GM10248 (cell line): Measurements from ENCODE around the gene CCHCR1.
"Not testable (repeated sequence)": the region's sequence is repeated elsewhere in the genome, so short reads cannot be mapped to it uniquely, and the experiment has no call there.

Experiments used
- CTCF ChIA-PET: fragments of 300-600 bp; sonication (Branson Sonifier 250); formaldehyde crosslinking; extraction: SDS; loops from one replicate; lab custom pipeline; 2021; ENCODE audit warnings: antibody characterized with exemption; lab: Yijun Ruan, JAX
- POLR2A ChIA-PET: fragments of 350-650 bp; sonication (Branson Sonifier 250); formaldehyde crosslinking; extraction: SDS; loops from one replicate; lab custom pipeline; 2020; ENCODE audit warnings: antibody characterized with exemption; lab: Yijun Ruan, JAX
- DNase-seq: peaks from one replicate; pipeline ENCODE4 v3.0.0; 2012; ENCODE audit errors: extremely low spot score
- TF ChIP-seq, protein P1 (sequence below): IDR thresholded peaks from 2 replicates; pipeline ENCODE4 v1.5.1; 2012; ENCODE audit warnings: mild to moderate bottlenecking, low read depth; ENCODE audit errors: extremely low read depth, missing control alignments, control extremely low read depth

The CCHCR1 gene

GRCh38 chr6:31197559-31198305, 40.1 kb upstream of the CCHCR1 start:
- TF ChIP-seq, protein P1, sequence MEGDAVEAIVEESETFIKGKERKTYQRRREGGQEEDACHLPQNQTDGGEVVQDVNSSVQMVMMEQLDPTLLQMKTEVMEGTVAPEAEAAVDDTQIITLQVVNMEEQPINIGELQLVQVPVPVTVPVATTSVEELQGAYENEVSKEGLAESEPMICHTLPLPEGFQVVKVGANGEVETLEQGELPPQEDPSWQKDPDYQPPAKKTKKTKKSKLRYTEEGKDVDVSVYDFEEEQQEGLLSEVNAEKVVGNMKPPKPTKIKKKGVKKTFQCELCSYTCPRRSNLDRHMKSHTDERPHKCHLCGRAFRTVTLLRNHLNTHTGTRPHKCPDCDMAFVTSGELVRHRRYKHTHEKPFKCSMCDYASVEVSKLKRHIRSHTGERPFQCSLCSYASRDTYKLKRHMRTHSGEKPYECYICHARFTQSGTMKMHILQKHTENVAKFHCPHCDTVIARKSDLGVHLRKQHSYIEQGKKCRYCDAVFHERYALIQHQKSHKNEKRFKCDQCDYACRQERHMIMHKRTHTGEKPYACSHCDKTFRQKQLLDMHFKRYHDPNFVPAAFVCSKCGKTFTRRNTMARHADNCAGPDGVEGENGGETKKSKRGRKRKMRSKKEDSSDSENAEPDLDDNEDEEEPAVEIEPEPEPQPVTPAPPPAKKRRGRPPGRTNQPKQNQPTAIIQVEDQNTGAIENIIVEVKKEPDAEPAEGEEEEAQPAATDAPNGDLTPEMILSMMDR = no peak
- DNase-seq = peak; percentile 76
- ChIA-PET CTCF (interaction anchor here (0.6 to 9.9 kb wide), 17 partner anchors 11 to 245 kb away, joined by 3 to 256 read pairs (median 7); partner anchors contain the start of genes PSORS1C2 and TCF19), POLR2A (interaction anchor here (0.9 to 2.8 kb wide), 3 partner anchors 32 to 169 kb away, joined by 3 to 6 read pairs (median 4); no protein-coding TSS in a partner anchor)

DNA sequence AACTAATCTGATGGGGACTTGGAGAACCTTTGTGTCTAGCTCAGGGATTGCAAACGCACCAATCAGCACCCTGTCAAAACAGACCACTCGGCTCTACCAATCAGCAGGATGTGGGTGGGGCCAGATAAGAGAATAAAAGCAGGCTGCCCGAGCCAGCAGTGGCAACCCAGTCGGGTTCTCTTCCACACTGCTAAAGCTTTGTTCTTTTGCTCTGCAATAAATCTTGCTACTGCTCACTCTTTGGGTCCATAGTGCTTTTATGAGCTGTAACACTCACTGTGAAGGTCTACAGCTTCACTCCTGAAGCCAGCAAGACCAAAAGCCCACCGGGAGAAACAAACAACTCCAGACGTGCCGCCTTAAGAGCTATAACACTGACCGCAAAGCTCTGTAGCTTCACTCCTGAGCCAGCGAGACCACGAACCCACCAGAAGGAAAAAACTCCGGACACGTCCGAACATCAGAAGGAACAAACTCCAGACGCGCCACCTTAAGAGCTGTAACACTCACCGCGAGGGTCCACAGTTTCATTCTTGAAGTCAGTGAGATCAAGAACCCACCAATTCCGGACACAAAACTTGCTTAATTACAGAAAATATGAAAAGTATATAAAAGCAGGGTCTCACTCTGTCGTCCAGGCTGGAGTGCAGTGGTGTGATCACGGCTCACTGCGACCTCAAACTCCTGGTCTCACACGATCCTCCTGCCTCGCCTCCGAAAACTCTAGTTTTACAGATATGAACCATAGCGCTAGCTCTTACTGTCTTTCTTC, 38.8 kb upstream of the CCHCR1 start:
- ChIA-PET POLR2A (interaction anchor here (0.5 to 2.8 kb wide), 4 partner anchors 38 to 170 kb away, joined by 3 to 6 read pairs (median 3); partner anchors contain the start of gene TCF19), CTCF (interaction anchor here (0.7 to 9.9 kb wide), 28 partner anchors 8 to 287 kb away, joined by 3 to 256 read pairs (median 6); partner anchors contain the start of genes PSORS1C2 and TCF19)
- not testable (repeated sequence) for DNase-seq

DNA sequence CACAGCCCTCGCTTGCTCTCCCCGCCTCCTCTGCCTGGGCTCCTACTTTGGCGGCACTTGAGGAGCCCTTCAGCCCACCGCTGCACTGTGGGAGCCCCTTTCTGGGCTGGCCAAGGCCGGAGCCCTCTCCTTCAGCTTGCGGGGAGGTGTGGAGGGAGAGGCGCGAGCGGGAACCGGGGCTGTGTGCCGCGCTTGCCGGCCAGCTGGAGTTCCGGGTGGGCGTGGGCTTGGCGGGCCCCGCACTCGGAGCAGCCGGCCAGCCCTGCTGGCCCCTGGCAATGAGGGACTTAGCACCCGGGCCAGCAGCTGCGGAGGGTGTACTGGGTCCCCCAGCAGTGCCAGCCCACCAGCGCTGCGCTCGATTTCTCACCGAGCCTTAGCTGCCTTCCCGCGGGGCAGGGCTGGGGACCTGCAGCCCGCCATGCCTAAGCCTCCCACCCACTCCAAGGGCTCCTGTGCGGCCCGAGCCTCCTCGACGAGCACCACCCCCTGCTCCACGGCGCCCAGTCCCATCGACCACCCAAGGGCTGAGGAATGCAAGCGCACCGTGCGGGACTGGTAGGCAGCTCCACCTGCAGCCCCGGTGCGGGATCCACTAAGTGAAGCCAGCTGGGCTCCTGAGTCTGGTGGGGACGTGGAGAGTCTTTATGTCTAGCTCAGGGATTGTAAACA, 37.8 kb upstream of the CCHCR1 start:
- ChIA-PET CTCF (interaction anchor here (0.8 to 9.9 kb wide), 13 partner anchors 9 to 183 kb away, joined by 3 to 256 read pairs (median 6); partner anchors contain the start of genes PSORS1C2 and TCF19), POLR2A (interaction anchor here (0.5 to 2.8 kb wide), 3 partner anchors 37 to 171 kb away, joined by 3 to 6 read pairs (median 3); partner anchors contain the start of gene TCF19)
- DNase-seq = not testable (repeated sequence)

DNA sequence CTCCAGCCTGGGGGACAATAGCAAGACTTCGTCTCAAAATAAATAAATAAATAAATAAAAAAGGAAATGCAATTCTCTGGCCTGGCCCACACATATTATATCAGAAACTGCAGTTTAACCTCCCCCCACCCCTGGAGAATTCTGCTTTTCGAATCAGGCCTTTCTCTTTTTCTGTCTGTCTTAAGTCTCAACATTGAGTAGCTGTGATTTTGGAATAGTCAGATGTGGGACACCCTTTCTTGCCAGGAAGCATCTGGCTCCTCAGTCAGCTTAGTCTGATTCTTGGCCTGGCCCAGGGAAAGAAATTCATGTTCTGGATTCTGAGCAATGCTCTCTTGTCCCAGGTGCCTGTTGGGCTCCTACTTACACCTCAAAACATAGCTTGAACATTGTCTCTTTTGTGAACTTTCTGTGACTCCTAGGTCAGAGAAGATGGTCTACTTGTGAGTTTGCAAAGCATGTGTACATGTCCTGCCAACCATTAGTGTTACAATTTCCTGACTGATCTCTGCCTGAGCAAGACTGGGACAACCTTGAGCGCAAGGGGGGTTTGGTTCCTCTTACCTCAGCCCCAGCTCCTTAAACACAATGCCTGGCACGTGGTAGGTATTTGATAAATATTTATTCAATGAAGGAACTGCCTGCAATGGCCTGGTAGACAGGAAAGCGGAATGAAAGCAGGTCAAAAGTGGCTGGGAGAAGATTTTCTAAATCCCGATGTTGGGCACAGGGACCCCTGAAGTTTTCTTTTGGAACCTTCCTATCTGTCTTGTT, 36.6 kb upstream of the CCHCR1 start:
- DNase-seq = no peak
- POLR2A ChIA-PET = no interaction called here
- TF ChIP-seq, protein P1 = no peak
- CTCF ChIA-PET = interaction anchor here (0.8 to 9.9 kb wide), 11 partner anchors 11 to 279 kb away, joined by 3 to 256 read pairs (median 8); partner anchors contain the start of gene PSORS1C2

DNA sequence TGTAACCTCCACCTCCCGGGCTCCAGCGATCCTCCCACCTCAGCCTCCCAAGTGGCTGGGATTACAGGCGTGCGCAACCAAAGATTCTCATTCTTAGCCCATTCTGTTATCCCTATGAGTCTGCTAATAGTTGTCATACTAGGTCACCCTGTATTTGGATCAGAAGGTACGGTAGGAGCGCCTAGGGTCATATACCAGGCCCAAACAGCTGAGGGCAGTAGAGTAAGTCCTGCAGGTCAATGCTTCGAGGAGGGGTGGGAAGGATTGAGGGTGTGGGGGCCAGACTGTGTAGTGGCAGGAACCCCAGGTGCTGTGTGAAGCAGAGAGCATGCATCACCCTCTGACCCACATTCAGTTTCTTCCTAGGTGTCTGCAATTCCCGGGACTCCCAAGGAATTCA, 35.6 kb upstream of the CCHCR1 start:
- DNase-seq = no peak
- TF ChIP-seq, protein P1 = peak; percentile 10
- ChIA-PET CTCF (interaction anchor here (0.7 to 9.9 kb wide), 17 partner anchors 10 to 184 kb away, joined by 3 to 256 read pairs (median 6); partner anchors contain the start of genes CCHCR1, CDSN, PSORS1C2 and TCF19), POLR2A (no interaction called here)

GRCh38 chr6:31192431-31193105, 35.0 kb upstream of the CCHCR1 start:
- ChIA-PET CTCF (interaction anchor here (0.7 to 9.9 kb wide), 27 partner anchors 9 to 184 kb away, joined by 3 to 256 read pairs (median 5); partner anchors contain the start of genes CCHCR1, CDSN, PSORS1C2 and TCF19), POLR2A (interaction anchor here (0.7 kb wide), 2 partner anchors 27 to 1661 kb away, joined by 3 to 4 read pairs; partner anchors contain the start of gene TAP1)
- TF ChIP-seq, protein P1 = peak; percentile 78
- peak; percentile 48 for DNase-seq
